Activated CD8-positive, alpha-beta memory T cell treated with anti-CD3 and anti-CD28 coated beads, Interleukin-2, amount 50 U/mL, for 48 hours (primary cell): ENCODE results near the gene GPR37.

ENCODE experiments used
- DNase-seq: peaks from one replicate; pipeline ENCODE4 v3.0.0-alpha.2; 2020

GPR37 gene, protein sequence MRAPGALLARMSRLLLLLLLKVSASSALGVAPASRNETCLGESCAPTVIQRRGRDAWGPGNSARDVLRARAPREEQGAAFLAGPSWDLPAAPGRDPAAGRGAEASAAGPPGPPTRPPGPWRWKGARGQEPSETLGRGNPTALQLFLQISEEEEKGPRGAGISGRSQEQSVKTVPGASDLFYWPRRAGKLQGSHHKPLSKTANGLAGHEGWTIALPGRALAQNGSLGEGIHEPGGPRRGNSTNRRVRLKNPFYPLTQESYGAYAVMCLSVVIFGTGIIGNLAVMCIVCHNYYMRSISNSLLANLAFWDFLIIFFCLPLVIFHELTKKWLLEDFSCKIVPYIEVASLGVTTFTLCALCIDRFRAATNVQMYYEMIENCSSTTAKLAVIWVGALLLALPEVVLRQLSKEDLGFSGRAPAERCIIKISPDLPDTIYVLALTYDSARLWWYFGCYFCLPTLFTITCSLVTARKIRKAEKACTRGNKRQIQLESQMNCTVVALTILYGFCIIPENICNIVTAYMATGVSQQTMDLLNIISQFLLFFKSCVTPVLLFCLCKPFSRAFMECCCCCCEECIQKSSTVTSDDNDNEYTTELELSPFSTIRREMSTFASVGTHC

GRCh38 chr7:124765401-124766352 is at the start of gene GPR37:
Gene GPR37 (minus strand): TSS chr7:124765792. CDS start chr7:124764976, 816 bp downstream.
- peak; percentile 67 for DNase-seq

DNA sequence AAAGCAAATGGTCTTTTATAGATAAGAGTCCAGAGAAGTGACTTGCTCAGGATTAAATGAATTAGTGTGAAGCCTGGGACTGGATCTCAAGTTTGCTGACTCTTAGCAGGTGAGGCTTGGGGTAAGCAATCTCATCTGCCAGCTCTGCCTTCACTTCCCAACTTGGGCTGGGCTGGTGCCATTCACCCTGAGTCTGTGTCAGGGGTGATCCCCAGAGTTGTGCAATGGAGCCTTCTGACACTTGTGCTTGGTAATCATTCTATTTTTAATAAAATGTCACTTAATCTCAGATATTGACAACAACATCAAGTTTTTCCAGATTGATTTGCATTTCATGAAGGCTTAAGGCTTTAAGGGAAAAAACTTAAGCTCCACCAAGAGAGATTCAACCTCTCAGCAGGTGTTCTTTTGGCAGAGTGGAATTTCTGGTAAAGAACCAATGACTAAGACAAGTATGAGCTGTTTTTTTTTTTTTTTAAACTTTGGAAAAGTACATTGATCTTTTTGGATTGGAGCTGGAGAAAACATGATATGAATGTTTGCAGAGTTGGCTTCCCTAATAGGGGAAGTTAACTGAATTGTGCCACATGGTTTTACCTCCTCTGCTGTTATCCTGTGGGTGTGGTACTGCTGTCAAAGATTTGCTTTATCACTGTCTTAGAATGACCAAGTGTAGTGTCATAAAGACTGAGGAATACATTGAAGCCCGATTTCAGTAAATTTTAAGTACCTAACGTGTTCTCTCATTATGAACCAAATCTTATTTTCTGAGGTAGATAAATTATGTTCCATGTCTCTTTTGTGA is 48.6 kb upstream of the GPR37 start:
- no peak for DNase-seq

GRCh38 chr7:124812764-124813163 is 47.2 kb upstream of the GPR37 start:
- no peak for DNase-seq

- DNase-seq: no peak
These were observed 45.7 kb upstream of the GPR37 start for GRCh38 chr7:124811341-124811740.

- no peak for DNase-seq
These were observed 45.0 kb upstream of the GPR37 start for GRCh38 chr7:124810605-124811004.

DNA sequence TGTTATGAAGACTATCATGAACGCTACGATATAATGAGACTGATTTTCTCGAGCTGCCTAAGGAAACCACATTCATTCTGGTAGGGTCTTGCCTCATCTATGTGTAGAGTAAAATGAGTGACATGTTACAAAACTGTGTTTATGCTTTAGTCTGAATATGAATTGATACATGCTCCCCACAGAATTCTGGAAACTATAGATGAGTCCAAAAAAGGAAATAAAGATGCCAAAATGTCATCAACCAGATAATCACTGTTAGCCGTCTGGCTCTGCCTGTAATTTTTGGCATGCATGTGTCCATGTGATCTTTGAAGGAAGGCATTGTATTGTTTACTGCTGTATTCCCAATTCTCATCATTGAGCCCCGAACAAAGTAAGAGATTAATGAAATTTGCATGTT is 42.6 kb upstream of the GPR37 start:
- no peak for DNase-seq

DNA sequence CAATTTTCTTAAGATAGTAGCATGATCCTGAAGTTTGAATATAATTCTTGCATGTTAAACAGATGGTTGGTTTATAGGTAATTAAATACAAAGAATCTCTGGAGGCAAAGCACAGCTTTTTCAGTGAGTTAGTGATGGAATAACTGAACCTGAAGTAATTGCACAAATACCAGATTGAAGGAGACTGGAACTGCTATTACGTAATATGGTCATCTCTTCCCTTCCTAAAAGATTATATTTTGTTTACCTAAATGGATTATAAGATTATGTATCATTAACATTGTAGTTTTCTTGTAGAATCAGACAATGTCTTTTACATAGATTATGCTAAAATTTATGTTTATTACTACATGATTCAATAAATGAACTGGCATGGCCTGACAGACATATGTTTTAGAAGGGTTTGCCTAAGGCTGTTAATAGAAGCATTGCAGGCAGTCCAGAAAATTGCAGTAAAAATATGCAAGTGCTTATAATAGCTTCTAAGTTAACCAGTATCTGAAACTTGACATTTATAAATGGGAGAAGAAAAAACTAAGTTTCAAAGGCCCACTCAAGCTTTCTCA is 35.8 kb upstream of the GPR37 start:
- DNase-seq: no peak

DNA sequence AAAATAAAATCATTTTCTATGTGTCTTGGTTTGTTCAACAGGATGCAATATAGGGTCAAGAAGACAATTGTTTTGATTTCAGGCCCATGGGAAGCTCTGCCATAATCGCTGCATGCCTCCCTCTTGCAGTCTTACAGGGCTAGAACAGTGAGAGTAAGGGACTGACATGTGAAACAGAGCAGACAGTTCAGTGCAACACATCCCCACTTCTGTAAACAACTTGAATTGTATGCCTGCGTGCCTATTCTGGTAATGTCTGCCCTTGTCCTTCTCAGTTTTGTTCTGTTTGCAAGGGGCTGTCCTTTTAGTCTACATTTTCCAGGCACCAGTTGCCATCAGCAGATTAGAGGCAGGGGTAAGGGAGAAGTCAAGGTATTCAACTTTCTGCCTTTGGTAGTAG is 34.8 kb upstream of the GPR37 start:
- DNase-seq: no peak

GRCh38 chr7:124799448-124799847 is 33.9 kb upstream of the GPR37 start:
- no peak for DNase-seq

DNA sequence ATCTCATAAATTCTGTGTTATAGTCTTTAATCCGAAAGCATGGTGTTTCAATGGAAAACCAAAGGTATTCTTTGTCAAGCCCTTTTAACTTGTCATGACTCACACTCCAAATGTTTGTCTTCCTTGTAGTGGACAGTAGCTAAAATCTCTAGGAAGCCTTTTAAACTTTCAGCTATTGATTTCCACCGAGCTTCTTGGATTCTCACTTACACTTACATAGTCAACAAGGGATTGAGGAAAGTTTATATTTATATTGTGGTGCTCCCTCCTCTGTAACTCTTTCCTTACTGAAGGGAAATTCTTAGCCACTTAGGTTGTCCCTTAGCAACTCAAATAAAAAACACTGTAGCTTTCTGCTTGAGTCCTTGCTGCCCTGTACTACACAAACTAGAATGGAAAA is 31.2 kb upstream of the GPR37 start:
- no peak for DNase-seq

GRCh38 chr7:124792696-124793095 is 27.1 kb upstream of the GPR37 start:
- DNase-seq: no peak

DNA sequence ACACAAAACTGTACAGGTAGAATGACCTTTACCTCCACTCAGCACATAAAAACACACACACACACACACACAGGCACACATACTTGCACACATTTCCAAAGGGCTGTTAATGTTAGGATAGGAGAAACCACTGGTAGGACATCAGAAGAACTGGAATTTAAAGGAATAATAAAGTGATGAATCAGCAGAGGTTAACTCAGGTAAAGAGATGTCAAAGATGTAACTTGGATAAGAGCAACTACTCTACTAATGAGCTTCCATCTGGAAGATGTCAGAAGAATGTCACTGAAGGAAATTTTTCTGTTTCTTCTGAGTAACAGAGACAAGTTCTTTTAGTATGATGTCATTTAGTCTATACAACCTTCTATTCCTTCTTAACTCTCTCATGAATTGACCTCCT is 26.4 kb upstream of the GPR37 start:
- DNase-seq: no peak

DNA sequence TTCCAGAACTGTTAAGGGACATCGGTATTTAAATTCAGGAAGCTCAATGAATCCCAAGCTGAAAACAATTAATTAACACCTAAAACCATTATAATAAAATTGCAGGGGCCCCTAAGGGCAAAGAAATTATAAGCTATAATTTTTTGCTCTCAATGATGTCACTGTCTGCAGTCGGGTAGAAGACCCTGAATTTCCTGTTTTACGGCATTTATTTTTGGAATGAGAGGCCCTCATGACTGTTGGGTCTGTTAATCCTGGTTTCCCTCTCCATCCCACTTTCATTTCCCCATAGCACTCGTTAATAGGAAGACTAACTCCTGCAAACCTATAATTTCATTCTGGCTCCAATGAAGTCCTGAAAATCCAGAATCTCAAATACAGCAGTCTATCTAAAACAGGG is 25.8 kb upstream of the GPR37 start:
- no peak for DNase-seq

- no peak for DNase-seq
These were observed 25.1 kb upstream of the GPR37 start for GRCh38 chr7:124790645-124791044.

DNA sequence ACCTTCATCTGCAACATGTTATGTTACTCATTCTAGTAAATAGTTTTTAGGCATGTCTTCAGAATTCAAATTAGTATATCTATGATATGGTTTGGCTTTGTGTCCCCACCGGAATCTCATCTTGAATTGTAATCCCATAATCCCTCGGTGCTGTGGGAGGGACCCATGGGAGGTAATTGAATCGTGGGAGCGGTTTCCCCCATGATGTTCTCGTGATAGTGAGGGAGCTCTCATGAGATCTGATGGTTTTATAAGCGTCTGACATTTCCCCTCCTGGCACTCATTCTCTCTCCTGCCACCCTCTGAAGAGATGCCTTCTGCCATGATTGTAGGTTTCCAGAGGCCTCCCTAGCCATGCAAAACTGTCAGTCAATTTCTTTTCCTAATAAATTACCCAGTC is 20.4 kb upstream of the GPR37 start:
- DNase-seq: no peak

DNA sequence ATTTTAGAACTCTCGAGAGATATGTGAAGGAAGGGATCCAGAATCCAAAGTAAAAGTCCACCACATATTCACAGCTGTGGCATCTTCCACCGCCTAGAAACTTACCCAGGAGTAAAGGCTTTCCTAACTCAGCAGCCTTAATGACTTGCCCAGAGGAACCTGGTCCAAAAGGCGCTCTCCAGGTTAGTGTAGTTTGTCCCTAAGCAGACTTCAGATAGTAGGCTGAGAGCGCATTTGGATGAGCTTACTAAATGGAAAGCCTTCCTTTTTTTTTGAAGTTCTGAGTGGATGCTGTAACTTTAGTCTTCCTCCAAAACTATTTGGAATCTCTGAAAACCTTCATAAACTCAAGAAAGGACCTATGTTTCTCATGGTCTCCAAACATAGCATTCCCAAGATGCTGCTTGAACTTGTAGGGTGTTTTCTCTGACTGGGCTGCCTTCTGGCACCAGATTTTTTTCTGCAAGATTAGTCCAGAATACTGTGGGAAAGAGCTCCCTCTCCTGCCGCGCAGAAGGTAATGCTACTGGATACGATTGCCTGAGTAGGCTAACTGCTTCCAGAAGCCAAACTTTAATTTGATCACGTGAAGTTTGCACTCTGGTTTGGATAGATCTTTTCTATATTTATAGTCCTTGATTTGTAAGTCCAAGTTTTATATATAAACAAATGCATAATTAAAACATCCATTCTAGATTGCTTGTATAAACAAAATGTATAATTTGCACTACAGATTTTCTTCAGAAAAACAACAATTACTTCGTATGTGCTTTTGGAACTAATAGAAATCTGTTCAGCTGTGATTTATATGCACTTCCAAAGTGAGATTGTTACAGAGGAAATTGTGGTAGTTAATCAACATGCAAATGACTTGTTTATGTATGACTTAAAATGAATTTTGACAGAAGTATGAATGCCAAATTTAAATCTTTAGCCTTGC is 19.6 kb upstream of the GPR37 start:
- DNase-seq: no peak

GRCh38 chr7:124783271-124783670 is 17.7 kb upstream of the GPR37 start:
- DNase-seq: no peak

DNA sequence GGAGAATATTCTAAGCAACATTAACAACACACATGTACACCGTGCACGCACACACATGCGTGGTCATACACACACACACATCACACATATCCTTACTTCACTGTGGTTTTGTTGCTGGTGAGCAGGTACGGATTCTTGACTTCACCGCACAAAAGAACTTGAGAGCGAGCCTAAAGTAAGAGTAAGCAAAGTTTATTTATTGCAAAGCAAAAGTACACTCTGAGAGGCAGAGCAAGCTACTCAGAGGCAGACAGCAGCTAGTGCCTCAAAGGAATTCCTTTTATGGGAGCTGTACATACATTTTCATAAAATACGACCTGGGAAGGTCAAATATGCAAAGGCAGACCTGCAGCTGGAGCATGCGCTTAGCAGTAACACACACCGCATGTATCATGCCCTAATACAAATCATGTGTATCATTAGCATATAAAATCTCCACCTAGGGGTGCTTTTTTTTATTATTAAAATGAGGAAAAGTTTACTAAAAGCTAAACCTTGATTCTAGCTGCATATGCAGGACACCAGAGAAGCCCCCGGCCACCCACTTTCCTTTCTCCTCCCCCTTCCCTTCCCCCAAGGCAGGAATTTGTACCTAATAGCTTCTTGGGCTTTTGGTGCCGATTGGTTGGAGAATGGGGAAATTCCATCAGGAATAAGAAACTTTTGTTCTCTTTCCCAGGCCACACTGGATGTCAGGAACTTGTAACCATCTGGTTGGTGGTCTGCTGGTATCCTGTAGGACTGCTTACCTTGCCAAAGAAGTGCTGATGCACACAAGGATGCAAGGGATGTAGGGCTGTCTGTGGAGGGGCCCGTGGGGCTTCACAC is 16.5 kb upstream of the GPR37 start:
- DNase-seq: no peak

- DNase-seq: no peak
These were observed 15.8 kb upstream of the GPR37 start for GRCh38 chr7:124781418-124781817.

DNA sequence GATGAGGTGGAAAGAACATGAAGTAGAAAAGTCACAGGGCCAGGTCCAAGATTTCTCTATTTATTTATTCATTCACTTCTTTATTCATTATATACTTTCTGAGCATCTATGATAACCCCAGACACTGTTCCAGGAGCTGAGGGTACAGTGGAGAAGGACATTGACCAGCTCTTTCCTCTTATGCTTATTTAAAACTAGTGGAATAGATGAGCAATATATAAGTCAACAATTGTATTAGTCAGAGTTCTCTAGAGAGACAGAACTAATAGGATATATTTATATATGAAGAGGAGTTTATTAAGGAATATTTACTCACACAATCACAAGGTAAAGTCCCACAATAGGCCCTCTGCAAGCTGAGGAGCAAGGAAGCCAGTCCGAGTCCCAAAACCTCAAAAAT is 15.0 kb upstream of the GPR37 start:
- no peak for DNase-seq
